Osteoblast (primary cell): ENCODE results near the gene KLHL35. TPM values are rescaled to one million over a fixed set of nuclear protein-coding genes. Genes with fewer than 3 reads are reported as not detected.

Source experiments
- DNase-seq: peaks from one replicate; pipeline ENCODE4 v3.0.0; 2011; ENCODE audit warnings: low spot score, mixed read lengths; ENCODE audit not compliant: insufficient read length; ENCODE audit errors: missing footprints
- H2AFZ ChIP-seq: 2 replicates; pipeline ENCODE4 v1.6.0; 2011; ENCODE audit warnings: mild to moderate bottlenecking, low read length
- H3K27ac ChIP-seq: 2 replicates; pipeline ENCODE4 v1.5.1; 2011; ENCODE audit warnings: mild to moderate bottlenecking, low read depth, low read length, moderate library complexity
- H3K27me3 ChIP-seq: 2 replicates; pipeline ENCODE4 v1.6.0; 2012; ENCODE audit warnings: mild to moderate bottlenecking, control low read depth, inconsistent platforms, low read length, moderate library complexity; ENCODE audit not compliant: insufficient read depth
- H3K36me3 ChIP-seq: 2 replicates; pipeline ENCODE4 v1.5.1; 2011; ENCODE audit warnings: mild to moderate bottlenecking, low read length, control low read depth, moderate library complexity; ENCODE audit not compliant: insufficient read depth
- H3K4me1 ChIP-seq: 2 replicates; pipeline ENCODE4 v1.5.1; 2011; ENCODE audit warnings: mild to moderate bottlenecking, low read length, control low read depth, moderate library complexity; ENCODE audit not compliant: insufficient read depth
- H3K4me2 ChIP-seq: 2 replicates; pipeline ENCODE4 v1.6.0; 2011; ENCODE audit warnings: mild to moderate bottlenecking, low read length; ENCODE audit not compliant: insufficient read depth
- H3K4me3 ChIP-seq: fragments of 200-600 bp; sonication (generic); 3 replicates; pipeline ENCODE4 v1.5.1; 2012; ENCODE audit warnings: mild to moderate bottlenecking, low read length, inconsistent platforms; ENCODE audit not compliant: insufficient read depth
- H3K79me2 ChIP-seq: 2 replicates; pipeline ENCODE4 v1.6.0; 2012; ENCODE audit warnings: mild to moderate bottlenecking, low read length, control low read depth, inconsistent platforms; ENCODE audit not compliant: insufficient read depth
- H3K9me3 ChIP-seq: 2 replicates; pipeline ENCODE4 v1.5.1; 2011; ENCODE audit warnings: low read depth, low read length, control low read depth
- H4K20me1 ChIP-seq: 2 replicates; pipeline ENCODE4 v1.6.0; 2012; ENCODE audit warnings: mild to moderate bottlenecking, low read length, control low read depth; ENCODE audit not compliant: insufficient read depth
- CTCF ChIP-seq: IDR thresholded peaks from 2 replicates; pipeline ENCODE4 v1.5.1; 2011; ENCODE audit warnings: mild to moderate bottlenecking, low read depth, low read length, moderate library complexity; ENCODE audit errors: extremely low read depth
- total RNA-seq: library from RNA; depleted of rRNA; stranded (reverse); fragments of >200 nt; gene quantifications from 2 replicates; pipeline ENCODE4 v1.2.3, GENCODE V29; 2012

KLHL35 gene
- total RNA-seq, 1 donor = 4.3 TPM

- no peaks in the 10 kb centered on the region for H3K9me3 ChIP-seq
- no peak overlapping the region for H3K4me3 ChIP-seq
- no peaks in the 10 kb centered on the region for H4K20me1 ChIP-seq
- H2AFZ ChIP-seq = no peak overlapping the region
- no peak overlapping the region for H3K4me2 ChIP-seq
- no peaks in the 10 kb centered on the region for H3K27me3 ChIP-seq
- peaks cover 11% of the 10 kb centered on the region for H3K4me1 ChIP-seq
- H3K27ac ChIP-seq = no peak overlapping the region
- no peak for TF ChIP-seq CTCF
- H3K79me2 ChIP-seq = no peaks in the 10 kb centered on the region
- peak; percentile 87 for DNase-seq
- no peaks in the 10 kb centered on the region for H3K36me3 ChIP-seq
These were observed 35.7 kb upstream of the KLHL35 start for GRCh38 chr11:75468534-75469340.

GRCh38 chr11:75467881-75468280 is 34.9 kb upstream of the KLHL35 start:
- Histone ChIP-seq H3K79me2 (no peaks in the 10 kb centered on the region), H3K36me3 (no peaks in the 10 kb centered on the region), H2AFZ (no peak overlapping the region), H4K20me1 (no peaks in the 10 kb centered on the region), H3K27ac (no peak overlapping the region), H3K4me1 (peaks cover 11% of the 10 kb centered on the region), H3K27me3 (no peaks in the 10 kb centered on the region), H3K4me3 (no peak overlapping the region), H3K9me3 (no peaks in the 10 kb centered on the region), H3K4me2 (no peak overlapping the region)
- DNase-seq = no peak
- no peak for TF ChIP-seq CTCF

GRCh38 chr11:75467311-75467710 is 34.3 kb upstream of the KLHL35 start:
- no peaks in the 10 kb centered on the region for H3K36me3 ChIP-seq
- H3K4me3 ChIP-seq = no peak overlapping the region
- peak; percentile 79 for DNase-seq
- H3K79me2 ChIP-seq = no peaks in the 10 kb centered on the region
- H4K20me1 ChIP-seq = no peaks in the 10 kb centered on the region
- H3K9me3 ChIP-seq = no peaks in the 10 kb centered on the region
- H3K27me3 ChIP-seq = no peaks in the 10 kb centered on the region
- peaks cover 11% of the 10 kb centered on the region for H3K4me1 ChIP-seq
- TF ChIP-seq CTCF = no peak
- H3K27ac ChIP-seq = no peak overlapping the region
- H2AFZ ChIP-seq = no peak overlapping the region
- no peak overlapping the region for H3K4me2 ChIP-seq

- Histone ChIP-seq H4K20me1 (no peaks in the 10 kb centered on the region), H3K4me1 (peaks cover 11% of the 10 kb centered on the region), H3K27ac (no peak overlapping the region), H3K79me2 (no peaks in the 10 kb centered on the region), H3K4me2 (no peak overlapping the region), H2AFZ (no peak overlapping the region), H3K4me3 (no peak overlapping the region), H3K36me3 (no peaks in the 10 kb centered on the region), H3K27me3 (no peaks in the 10 kb centered on the region), H3K9me3 (no peaks in the 10 kb centered on the region)
- DNase-seq = peak; percentile 79
- no peak for TF ChIP-seq CTCF
These were observed 32.9 kb upstream of the KLHL35 start for GRCh38 chr11:75465701-75466531.
